HCT116 (cell line): ENCODE data around the gene FNDC3B. TPM values are rescaled to one million over a fixed set of nuclear protein-coding genes. Genes with fewer than 3 reads are reported as not detected.

Experiments used
- ATAC-seq: fragments of 200-7000 bp; cut with Tn5 transposase; 2 replicates; pipeline ENCODE4 v1.9.1; 2020; ENCODE audit warnings: mild to moderate bottlenecking, moderate library complexity
- BruUV-seq: library from RNA; stranded (reverse); fragments of 400-500 nt; replicated peaks from 2 replicates; lab custom pipeline; 2021; lab: Mats Ljungman, UMichigan
- CTCF ChIA-PET: fragments of 300-600 bp; sonication (Branson Sonifier 250); formaldehyde crosslinking; loops from one replicate; lab custom pipeline; 2021; ENCODE audit warnings: antibody characterized with exemption; lab: Charles Lee
- POLR2A ChIA-PET: fragments of 300-600, 350-600 bp; sonication (Branson Sonifier 250); formaldehyde crosslinking; loops from one replicate; lab custom pipeline; 2021; ENCODE audit warnings: antibody characterized with exemption; lab: Charles Lee
- RAD21 ChIA-PET, 2 experiments: fragments of 300-600 bp; sonication (Branson Sonifier 250); formaldehyde crosslinking; loops; one replicate each; lab custom pipeline; 2023; ENCODE audit warnings: low total read pairs in 2 of 2; ENCODE audit not compliant: uncharacterized antibody in 2 of 2, unreplicated experiment in 2 of 2, low non-redundant PET in 1 of 2; lab: Charles Lee
- DNase-seq: peaks from one replicate; pipeline ENCODE4 v3.0.0-alpha.2; 2010; ENCODE audit warnings: low read depth, low spot score
- H2AFZ ChIP-seq: fragments of 200-600 bp; shearing (Covaris generic), sonication (generic); 2 replicates; pipeline ENCODE4 v1.6.1; 2017; ENCODE audit warnings: low read depth, mixed run types, mixed read lengths, antibody characterized with exemption, low read length; ENCODE audit not compliant: poor library complexity, severe bottlenecking
- H3K27ac ChIP-seq: 2 replicates; pipeline ENCODE4 v1.5.1; 2012; ENCODE audit warnings: low read depth, low read length
- H3K27me3 ChIP-seq: fragments of 200-600 bp; sonication (generic); 2 replicates; pipeline ENCODE4 v1.6.1; 2016; ENCODE audit warnings: mixed run types, low read length, mixed read lengths; ENCODE audit not compliant: insufficient read depth
- H3K36me3 ChIP-seq, 2 experiments: fragments of 200-500 bp in 1 of 2; fragments of 200-600 bp in 1 of 2; sonication (Bioruptor generic) in 1 of 2; sonication (generic) in 1 of 2; 2 replicates each; pipeline versions ENCODE4 v1.5.1 to v1.6.1; 2014 to 2016; ENCODE audit warnings: low read length in 2 of 2, inconsistent platforms in 1 of 2, mixed read lengths in 1 of 2, mixed run types in 1 of 2; ENCODE audit not compliant: insufficient read depth in 2 of 2, control insufficient read depth in 1 of 2
- H3K4me1 ChIP-seq, 2 experiments: fragments of 200-600 bp in 1 of 2; sonication (generic) in 1 of 2; 2 replicates each; pipeline versions ENCODE4 v1.5.1 to v1.6.1; 2012 to 2017; ENCODE audit warnings: low read length in 2 of 2, inconsistent platforms in 1 of 2, mild to moderate bottlenecking in 1 of 2, mixed read lengths in 1 of 2, mixed run types in 1 of 2, moderate library complexity in 1 of 2; ENCODE audit not compliant: insufficient read depth in 2 of 2, control insufficient read depth in 1 of 2
- H3K4me2 ChIP-seq: fragments of 200-600 bp; sonication (generic); 2 replicates; pipeline ENCODE4 v1.6.1; 2017; ENCODE audit warnings: mixed run types, low read length, mixed read lengths
- H3K4me3 ChIP-seq, 2 experiments: fragments of 200-600 bp in 1 of 2; sonication (generic) in 1 of 2; replicated peaks in 1 of 2; 2 replicates each; pipeline ENCODE4 v1.5.1; 2011 to 2016; ENCODE audit warnings: low read length in 2 of 2, control low read depth in 1 of 2, low read depth in 1 of 2, mild to moderate bottlenecking in 1 of 2, mixed read lengths in 1 of 2, mixed run types in 1 of 2
- H3K79me2 ChIP-seq: fragments of 200-600 bp; sonication (generic); 2 replicates; pipeline ENCODE4 v1.6.1; 2017; ENCODE audit warnings: mild to moderate bottlenecking, mixed run types, low read length, moderate library complexity, mixed read lengths; ENCODE audit not compliant: insufficient read depth
- H3K9ac ChIP-seq: fragments of 200-600 bp; sonication (generic); 2 replicates; pipeline ENCODE4 v1.6.1; 2016; ENCODE audit warnings: low read length, mixed read lengths
- H3K9me2 ChIP-seq: fragments of 200-600 bp; sonication (generic), shearing (Covaris generic); 2 replicates; pipeline ENCODE4 v1.6.1; 2017; ENCODE audit warnings: mixed run types, mild to moderate bottlenecking, moderate library complexity; ENCODE audit not compliant: insufficient read depth
- H3K9me3 ChIP-seq, 2 experiments: fragments of 200-500 bp in 1 of 2; fragments of 200-600 bp in 1 of 2; sonication (Bioruptor generic) in 1 of 2; sonication (generic) in 1 of 2; 2 replicates each; pipeline ENCODE4 v1.6.1; 2014 to 2017; ENCODE audit warnings: low read length in 2 of 2, mixed read lengths in 2 of 2, inconsistent platforms in 1 of 2, low read depth in 1 of 2, mild to moderate bottlenecking in 1 of 2, mixed run types in 1 of 2, moderate library complexity in 1 of 2; ENCODE audit not compliant: control insufficient read depth in 1 of 2, insufficient read depth in 1 of 2
- H4K20me1 ChIP-seq: fragments of 200-600 bp; sonication (generic), shearing (Covaris generic); 2 replicates; pipeline ENCODE4 v1.6.1; 2017; ENCODE audit warnings: mixed run types, mild to moderate bottlenecking, moderate library complexity; ENCODE audit not compliant: insufficient read depth
- ATF3 ChIP-seq: IDR thresholded peaks from 2 replicates; pipeline ENCODE4 v1.6.1; 2012
- EGR1 ChIP-seq: IDR thresholded peaks from 2 replicates; pipeline ENCODE4 v1.6.1; 2012; ENCODE audit warnings: low read depth
- ELF1 ChIP-seq: IDR thresholded peaks from 2 replicates; pipeline ENCODE4 v1.6.1; 2012; ENCODE audit warnings: low read depth, borderline replicate concordance
- FOSL1 ChIP-seq: IDR thresholded peaks from 2 replicates; pipeline ENCODE4 v1.6.1; 2012; ENCODE audit warnings: low read depth
- JUND ChIP-seq: IDR thresholded peaks from 2 replicates; pipeline ENCODE4 v1.6.1; 2012
- MAX ChIP-seq: IDR thresholded peaks from 2 replicates; pipeline ENCODE4 v1.6.1; 2012
- POLR2AphosphoS5 ChIP-seq: IDR thresholded peaks from 2 replicates; pipeline ENCODE4 v1.6.1; 2011; ENCODE audit warnings: mild to moderate bottlenecking, low read depth, low read length, moderate library complexity
- REST ChIP-seq: IDR thresholded peaks from 2 replicates; pipeline ENCODE4 v1.6.1; 2012; ENCODE audit warnings: low read depth
- SIN3A ChIP-seq: IDR thresholded peaks from 2 replicates; pipeline ENCODE4 v1.6.1; 2012; ENCODE audit warnings: low read depth
- SP1 ChIP-seq: IDR thresholded peaks from 2 replicates; pipeline ENCODE4 v1.6.1; 2012; ENCODE audit warnings: low read depth
- SRF ChIP-seq: IDR thresholded peaks from 2 replicates; pipeline ENCODE4 v1.6.1; 2012; ENCODE audit warnings: low read depth
- YY1 ChIP-seq: IDR thresholded peaks from 2 replicates; pipeline ENCODE4 v1.6.1; 2011; ENCODE audit warnings: low read length, low read depth, moderate library complexity, mild to moderate bottlenecking; ENCODE audit not compliant: insufficient replicate concordance; ENCODE audit errors: extremely low read depth
- ZBTB33 ChIP-seq: IDR thresholded peaks from 2 replicates; pipeline ENCODE4 v1.6.1; 2011; ENCODE audit warnings: mild to moderate bottlenecking, low read length, moderate library complexity; ENCODE audit not compliant: insufficient replicate concordance; ENCODE audit errors: extremely low read depth
- ZFX ChIP-seq: fragments of 450-650 bp; IDR thresholded peaks from 2 replicates; pipeline ENCODE4 v1.6.1; 2017
- intact Hi-C: fragments of 100-400 bp; cut with micrococcal nuclease; formaldehyde crosslinking; loops from 2 replicates; pipeline ENCODE4 v1.10.0; 2022
- total RNA-seq: library from RNA; stranded (reverse); gene quantifications from one replicate; pipeline ENCODE4 v1.2.1, GENCODE V29; 2021; ENCODE audit not compliant: unreplicated experiment

The FNDC3B gene
- total RNA-seq, 1 experiment from 2014 or later = 45.7 TPM

- RAD21 ChIA-PET = no interaction called here
- Histone ChIP-seq H3K9me3 (no peaks in the 10 kb centered on the region), H3K9ac (no peak overlapping the region)
- BruUV-seq = no TSS peak
- POLR2A ChIA-PET = interaction anchor here (1.0 kb wide), 1 partner anchor 9 kb away, joined by 4 read pairs; no protein-coding TSS in a partner anchor
- intact Hi-C loops = no loop called here
- TF ChIP-seq ELF1 (no peak), SRF (no peak), SP1 (no peak), FOSL1 (no peak), ATF3 (no peak)
- TF ChIP-seq, all 23 proteins: peak for 0
- Histone ChIP-seq H2AFZ (no peak overlapping the region), H3K4me3 (no peak overlapping the region), H3K27ac (no peak overlapping the region), H3K27me3 (no peaks in the 10 kb centered on the region), H4K20me1 (peaks cover 20% of the 10 kb centered on the region; the same call in 1 of the 2 replicates), H3K79me2 (peaks cover 19% of the 10 kb centered on the region), H3K4me1 (peaks cover 37 to 39% of the 10 kb centered on the region in 2 experiments), H3K9me2 (no peaks in the 10 kb centered on the region), H3K36me3 (no peaks in the 10 kb centered on the region), H3K4me2 (peak overlapping the region; percentile 65; the same call in 1 of the 2 replicates)
- no peak for ATAC-seq
- CTCF ChIA-PET = no interaction called here
- DNase-seq = no peak
Observed at GRCh38 chr3:172130717-172131050, 91.3 kb downstream of the FNDC3B start.

GRCh38 chr3:172131746-172132145 lies 92.4 kb downstream of the FNDC3B start:
- H3K9me3 ChIP-seq = no peaks in the 10 kb centered on the region
- POLR2A ChIA-PET = interaction anchor here (1.0 kb wide), 1 partner anchor 8 kb away, joined by 4 read pairs; no protein-coding TSS in a partner anchor
- no peak for TF ChIP-seq MAX
- TF ChIP-seq SP1 = no peak
- TF ChIP-seq SRF = no peak
- TF ChIP-seq ATF3 = no peak
- no peak for TF ChIP-seq REST
- TF ChIP-seq EGR1 = no peak
- no peak for TF ChIP-seq SIN3A
- TF ChIP-seq ZFX = no peak
- TF ChIP-seq ELF1 = no peak
- TF ChIP-seq JUND = no peak
- no peak for TF ChIP-seq YY1
- TF ChIP-seq FOSL1 = no peak
- TF ChIP-seq ZBTB33 = no peak
- TF ChIP-seq POLR2AphosphoS5 = no peak

More at GRCh38 chr3:172131746-172132145, 92.4 kb downstream of the FNDC3B start:
- Histone ChIP-seq H3K27me3 (no peaks in the 10 kb centered on the region), H3K9ac (no peak overlapping the region), H4K20me1 (peaks cover 20% of the 10 kb centered on the region; the same call in 1 of the 2 replicates), H3K9me2 (no peaks in the 10 kb centered on the region), H3K4me2 (no peak overlapping the region), H3K79me2 (peaks cover 12% of the 10 kb centered on the region), H3K4me3 (no peak overlapping the region), H3K27ac (no peak overlapping the region), H3K36me3 (no peaks in the 10 kb centered on the region), H2AFZ (no peak overlapping the region), H3K4me1 (peaks cover 36% of the 10 kb centered on the region in 2 experiments)
- BruUV-seq = no TSS peak
- intact Hi-C loops = no loop called here
- no peak for DNase-seq
- ChIA-PET RAD21 (no interaction called here), CTCF (no interaction called here)
- ATAC-seq = no peak
